GM21367 (cell line): ENCODE data around the gene NDUFA5.

Experiments used
- ATAC-seq: cut with Tn5 transposase; IDR thresholded peaks from one replicate; pipeline ENCODE4 v1.9.1; 2021; ENCODE audit not compliant: unreplicated experiment

Gene NDUFA5

DNA sequence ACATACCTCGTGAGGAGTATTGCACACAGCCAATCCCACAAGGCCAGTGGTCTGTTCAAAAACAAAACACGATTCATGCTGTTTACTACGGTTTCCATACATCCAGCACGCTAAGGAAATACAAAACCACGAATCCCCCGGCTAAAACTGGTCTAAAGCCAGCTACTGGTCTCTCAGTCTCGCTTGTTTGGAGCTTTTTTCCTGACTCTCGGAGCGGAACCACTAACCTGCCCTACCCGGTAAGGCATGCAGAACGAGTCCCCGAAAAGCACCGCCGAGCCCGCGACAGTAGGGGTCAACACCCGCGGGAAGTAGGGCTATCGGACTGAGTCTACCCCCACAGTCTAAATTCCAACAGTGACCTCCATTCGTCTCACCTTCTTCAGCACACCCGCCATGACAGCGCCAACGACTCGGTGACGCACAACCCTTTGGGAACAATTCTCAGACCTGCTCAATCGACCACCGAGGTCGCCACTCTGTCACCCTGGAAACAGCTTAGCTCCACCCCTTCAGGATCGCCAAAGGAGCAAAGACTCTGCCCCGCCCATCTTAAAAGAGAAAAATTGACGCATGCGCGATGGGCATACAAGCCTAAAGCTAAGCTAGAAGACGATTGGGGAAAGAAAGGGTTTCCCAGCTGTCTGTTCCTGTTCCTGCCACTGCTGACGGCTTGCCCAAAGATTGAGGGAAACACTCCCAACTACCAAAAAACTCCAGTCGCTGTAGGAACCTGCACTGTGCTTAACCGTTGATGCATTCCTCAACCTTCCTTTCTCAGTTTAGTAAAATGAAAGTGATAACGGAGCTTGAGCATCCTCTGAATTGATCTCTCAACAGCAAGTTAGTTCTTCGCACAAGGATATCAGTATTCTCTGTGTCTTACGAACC is at the start of gene NDUFA5:
TSS of gene NDUFA5 (minus strand) at position 421 of the 891 bp plus-strand sequence. CDS start at position 398, 23 bp downstream.
- ATAC-seq, result peak; percentile 95

DNA sequence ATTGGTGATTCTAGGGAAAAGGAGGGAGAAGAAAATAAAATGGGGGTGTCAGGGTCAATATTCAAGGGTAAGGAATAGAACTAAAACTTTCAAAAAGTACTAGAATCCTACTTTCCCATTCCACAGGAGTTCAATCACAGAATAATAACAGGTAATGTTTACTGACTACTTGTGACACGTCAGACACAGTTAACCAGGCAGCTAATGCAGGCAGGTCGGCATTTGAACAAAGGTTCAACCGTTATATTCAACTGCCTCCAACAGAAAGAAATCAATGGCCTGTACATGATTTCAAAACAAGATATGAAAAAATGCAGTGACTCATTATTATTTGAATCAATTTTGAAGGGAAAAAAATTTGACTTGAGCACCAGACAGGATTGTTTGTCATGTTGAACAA is 47.1 kb upstream of the NDUFA5 start:
- ATAC-seq, result no peak

DNA sequence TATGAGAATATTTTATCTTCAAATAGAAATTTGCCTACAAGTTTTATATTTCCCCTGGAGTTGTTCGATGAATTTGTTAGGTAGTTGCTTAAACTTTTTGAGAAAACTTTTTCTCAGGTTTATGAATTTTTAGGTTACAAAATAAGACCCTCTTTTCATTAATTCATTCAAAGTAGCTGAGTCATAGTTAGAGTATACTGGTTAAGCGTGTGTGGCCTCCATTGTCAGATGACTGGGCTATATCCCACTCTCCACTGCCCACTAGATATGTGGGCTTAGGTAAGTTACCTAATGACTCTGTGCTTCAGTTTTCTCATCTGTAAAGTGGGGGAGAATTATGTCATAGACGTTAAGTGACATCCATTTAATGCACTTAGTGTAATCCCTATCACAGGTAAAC is 45.0 kb upstream of the NDUFA5 start:
- no peak for ATAC-seq

DNA sequence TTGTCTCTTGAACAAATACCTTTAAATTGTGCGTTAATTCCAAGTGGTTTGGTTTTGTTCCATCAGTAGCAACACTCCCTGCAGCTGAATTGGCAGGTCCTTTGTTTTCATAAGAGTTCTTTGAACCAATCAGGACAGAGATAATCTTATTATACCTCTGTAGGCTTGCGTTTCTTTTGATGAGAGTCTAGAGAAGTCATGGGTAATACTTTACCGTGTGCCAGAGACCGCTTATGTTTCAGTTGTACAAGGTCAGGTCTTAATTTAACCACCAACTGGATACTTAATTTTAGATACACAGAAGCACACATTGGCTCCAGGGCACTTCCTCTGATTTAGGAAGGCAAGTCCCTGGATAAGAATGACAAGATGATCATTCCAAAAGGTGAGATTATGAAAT is 43.9 kb upstream of the NDUFA5 start, which contains the start of gene ASB15:
TSS of gene ASB15 (plus strand) at position 292 of the 400 bp plus-strand sequence. CDS start 12,682 bp downstream, outside the sequence.
- ATAC-seq, result no peak

DNA sequence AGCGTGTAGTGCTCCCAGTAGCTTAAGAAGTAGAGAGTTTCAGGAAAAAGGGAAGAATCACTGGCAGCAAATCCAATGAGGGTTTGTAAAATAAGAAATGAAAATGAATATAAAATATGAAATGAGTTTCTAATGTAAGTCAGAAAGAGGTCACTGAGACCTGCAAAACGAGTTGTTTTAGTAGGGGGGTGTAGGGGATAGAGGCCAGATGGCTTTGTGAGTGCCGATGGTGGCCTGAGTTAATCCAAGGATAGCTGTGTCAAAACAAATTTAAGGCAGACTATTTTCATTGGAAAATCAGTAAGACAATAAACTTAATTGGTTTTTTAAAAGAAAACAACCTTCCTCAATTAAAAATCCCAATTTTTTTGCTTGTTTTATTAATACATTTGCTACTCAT is 43.3 kb upstream of the NDUFA5 start:
- ATAC-seq, result no peak

DNA sequence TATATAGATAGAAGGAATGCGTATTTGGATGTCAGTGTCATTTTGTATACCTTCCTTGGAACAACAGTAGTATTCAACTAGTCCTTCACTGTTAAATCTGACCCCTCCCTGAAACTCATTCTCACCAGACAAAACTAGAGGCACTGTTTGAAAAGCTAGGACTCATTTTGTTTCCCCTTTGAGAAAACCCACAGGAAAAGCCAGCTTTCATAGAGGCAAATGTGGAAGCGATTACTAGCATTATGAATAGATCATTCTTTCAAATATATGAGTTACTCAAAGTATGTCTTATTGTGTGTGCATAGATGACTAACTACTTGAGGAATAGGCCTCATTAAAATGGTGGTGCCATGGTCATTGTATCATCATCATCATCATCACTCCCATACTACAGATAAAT is 42.1 kb upstream of the NDUFA5 start:
- ATAC-seq, result no peak

- no peak for ATAC-seq
These were observed 41.0 kb upstream of the NDUFA5 start for GRCh38 chr7:123598657-123599056.

GRCh38 chr7:123594813-123595241 is 37.2 kb upstream of the NDUFA5 start:
- ATAC-seq, result no peak

DNA sequence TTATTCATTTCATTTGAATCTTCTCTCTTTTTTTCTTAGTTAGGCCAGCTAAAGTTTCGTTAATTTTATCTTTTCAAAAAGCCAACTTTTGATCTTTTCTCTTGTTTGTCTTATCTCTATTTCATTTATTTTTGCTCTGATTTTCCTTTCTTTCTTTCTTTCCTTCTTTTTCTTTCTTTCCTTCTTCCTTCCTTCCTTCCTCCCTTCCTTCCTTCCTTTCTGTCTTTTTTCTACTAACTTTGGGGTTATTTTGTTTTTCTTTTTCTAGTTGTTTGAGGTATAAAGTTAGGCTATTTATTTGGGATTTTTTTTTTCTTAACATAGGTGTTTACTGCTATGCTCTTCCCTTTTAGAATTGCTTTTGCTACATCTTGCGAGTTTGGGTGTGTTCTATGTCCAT is 30.8 kb upstream of the NDUFA5 start:
- no peak for ATAC-seq

DNA sequence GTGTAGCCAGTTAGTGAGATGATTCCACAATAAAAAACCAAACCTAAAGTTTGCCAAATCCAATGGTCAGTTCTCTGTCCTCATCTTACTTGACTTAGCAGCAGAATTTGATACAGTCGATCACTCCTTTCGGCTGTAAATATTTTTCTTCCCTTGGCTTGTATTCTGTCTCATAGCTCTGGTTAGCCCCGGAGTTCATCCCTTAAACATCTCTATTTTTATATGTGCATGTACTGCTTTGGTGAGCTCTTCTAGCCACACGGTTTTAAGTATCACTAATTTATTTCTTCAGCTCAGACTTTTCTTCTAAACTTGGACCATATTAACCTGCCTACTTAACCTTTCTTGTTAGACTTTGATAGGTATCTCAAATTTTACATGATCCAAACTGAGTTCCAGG is 26.2 kb upstream of the NDUFA5 start:
- ATAC-seq, result no peak

DNA sequence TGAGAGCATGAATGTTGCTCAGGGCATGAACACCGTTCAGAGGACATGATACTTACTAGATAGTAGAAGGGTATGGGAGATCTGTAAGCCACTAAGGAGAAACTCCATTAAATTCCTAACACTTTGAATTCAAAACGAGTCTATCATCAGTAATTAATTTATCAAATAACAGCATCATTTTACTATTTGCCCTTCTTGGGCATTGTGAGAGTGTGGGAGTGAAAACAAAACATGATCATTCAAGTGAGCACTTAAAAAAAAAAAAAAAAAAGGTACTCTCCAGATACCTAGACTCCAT is 23.5 kb upstream of the NDUFA5 start:
- no peak for ATAC-seq

DNA sequence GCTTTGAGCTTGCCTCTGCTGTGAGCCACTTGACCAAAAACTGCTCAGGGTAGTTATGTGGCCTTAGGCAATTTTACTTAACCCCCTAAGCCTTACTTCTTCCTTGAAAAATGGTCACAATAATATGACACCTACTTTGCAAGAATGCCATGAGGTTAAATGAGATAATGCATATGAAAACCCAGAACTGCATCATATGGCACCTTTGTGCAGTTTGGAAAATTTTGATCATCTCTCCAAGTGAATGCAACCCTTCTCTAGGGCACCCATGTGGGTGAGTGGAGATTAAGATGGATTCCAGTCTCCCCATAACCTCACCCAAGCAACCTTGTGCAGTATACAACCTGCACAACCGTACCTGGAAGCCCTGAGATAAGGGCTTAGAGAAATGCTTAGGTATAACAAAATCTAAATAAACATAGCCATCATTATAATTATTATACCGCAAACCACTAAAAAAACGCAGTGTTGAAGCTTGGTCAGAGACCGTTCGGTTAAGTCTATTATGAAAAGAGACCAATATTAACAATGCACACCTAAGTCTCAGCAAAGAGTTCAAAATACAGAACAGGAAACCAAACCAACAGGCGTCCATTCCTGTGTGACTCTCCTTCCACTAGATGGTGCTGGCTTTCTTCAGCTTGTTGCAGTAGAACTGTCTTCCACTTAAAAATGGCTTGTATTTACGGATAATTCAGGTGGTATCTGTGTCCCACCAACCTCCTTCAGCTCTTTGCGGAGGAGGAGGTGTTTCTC is 23.0 kb upstream of the NDUFA5 start:
- peak; percentile 88 for ATAC-seq

DNA sequence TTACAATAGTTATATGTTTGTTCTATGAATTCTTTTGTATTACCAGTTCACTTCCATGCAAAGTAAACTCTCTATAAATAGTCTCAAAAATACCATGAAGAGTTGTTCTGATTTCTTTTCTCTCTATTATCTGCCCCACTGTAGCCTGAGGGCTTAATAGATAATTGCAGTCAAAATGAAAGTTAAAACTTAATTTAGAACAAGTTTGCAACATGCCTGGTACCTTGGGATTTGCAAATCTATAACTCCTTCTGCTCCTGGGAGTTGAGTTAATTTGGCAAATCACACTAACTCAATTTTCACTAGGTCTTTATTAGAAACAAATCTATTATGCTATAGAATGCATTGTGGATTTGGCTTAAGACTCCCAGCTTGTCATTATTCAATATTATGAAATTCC is 21.8 kb upstream of the NDUFA5 start:
- ATAC-seq, result no peak

- ATAC-seq, result no peak
These were observed 16.4 kb upstream of the NDUFA5 start for GRCh38 chr7:123573896-123574467.

DNA sequence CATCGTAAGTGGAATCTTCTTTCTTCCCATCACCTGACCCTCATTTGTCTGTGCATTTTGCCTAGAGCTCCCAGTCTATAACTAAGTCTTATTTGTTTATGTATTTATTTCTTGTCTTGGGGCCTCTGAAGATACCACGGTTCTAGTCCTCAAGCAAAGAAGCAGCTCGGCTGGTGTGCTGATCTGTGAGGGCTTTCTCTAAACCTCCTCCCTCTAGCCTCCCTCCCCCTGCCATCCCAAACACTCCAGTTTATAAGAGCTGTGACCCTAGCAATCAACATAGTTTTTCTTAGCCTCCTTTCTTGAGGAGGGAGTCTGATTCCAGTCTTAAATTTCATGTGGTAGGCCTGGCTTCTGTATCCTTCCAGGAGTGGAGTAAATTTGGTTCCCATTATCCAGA is 15.7 kb upstream of the NDUFA5 start:
- no peak for ATAC-seq

- no peak for ATAC-seq
These were observed 14.1 kb upstream of the NDUFA5 start for GRCh38 chr7:123571684-123572083.

DNA sequence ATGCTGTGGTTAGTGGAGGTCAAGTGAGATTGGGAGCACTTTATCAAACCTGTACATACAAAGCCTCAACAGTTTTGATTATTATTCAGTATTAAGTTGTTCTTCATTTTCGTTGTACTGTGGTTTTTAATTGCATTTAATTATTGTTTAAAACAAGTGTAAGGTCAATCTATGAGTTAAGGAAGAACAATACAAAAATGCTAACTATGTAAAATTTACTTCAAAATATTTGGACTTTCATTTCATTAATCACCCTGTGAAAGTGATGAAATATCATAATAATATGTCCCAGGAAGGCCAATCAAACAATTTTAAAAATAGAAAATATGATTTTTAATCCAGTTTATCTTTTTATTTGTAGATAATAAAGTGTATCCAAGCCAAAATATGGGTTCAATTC is 13.6 kb upstream of the NDUFA5 start:
- ATAC-seq, result no peak

GRCh38 chr7:123570390-123571182 is 13.0 kb upstream of the NDUFA5 start:
- no peak for ATAC-seq

DNA sequence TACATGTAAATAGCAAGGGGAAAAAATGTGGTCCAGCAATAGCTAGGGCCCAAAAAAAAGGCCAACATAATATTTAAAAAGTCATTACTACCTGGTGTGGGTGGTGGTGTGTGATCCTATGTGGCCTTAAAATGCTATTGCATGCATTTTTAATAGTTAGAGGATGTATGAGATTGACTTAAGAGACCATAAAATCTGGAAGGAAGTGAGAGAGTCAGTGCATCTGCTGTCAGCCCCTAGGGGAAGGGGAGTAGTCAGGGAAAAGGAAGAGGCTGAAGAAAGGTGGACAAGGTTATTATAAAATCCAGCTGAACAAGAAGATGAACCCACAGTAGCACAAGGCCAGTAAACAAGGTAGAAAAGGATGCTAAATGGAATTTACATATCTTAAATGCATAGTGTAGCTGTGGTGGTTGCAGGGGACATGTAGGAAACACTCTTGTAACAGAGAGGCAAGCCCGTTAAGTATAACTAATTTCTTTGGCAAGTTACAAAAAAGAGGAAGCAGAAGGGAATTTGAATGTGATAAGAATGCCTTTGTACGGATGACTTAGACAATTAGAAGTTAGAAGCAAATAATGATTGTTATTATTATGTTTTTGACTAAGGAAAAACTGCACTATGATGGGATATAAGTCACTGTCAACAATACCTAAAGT is 11.9 kb upstream of the NDUFA5 start:
- ATAC-seq, result no peak

DNA sequence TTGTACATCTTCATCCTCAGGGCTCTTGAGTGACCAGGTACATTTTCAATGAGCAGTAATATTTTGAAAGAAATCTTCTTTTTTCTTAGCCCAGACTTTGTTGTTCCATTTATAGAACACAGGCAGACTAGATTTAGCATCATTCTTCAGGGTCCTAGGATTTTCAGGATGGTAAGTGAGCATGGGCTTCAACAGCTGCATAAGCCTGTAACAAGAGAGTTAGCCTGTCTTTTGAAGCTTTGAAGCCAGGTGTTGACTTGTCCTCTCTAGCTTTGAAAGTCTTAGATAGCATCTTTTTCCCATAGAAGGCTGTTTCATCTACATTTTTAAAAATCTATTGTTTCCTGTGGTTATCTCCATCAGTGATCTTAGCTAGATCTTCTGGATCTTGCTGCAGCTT is 4.5 kb upstream of the NDUFA5 start:
- ATAC-seq, result no peak
